ENCODE results near the gene CA9.

DNA sequence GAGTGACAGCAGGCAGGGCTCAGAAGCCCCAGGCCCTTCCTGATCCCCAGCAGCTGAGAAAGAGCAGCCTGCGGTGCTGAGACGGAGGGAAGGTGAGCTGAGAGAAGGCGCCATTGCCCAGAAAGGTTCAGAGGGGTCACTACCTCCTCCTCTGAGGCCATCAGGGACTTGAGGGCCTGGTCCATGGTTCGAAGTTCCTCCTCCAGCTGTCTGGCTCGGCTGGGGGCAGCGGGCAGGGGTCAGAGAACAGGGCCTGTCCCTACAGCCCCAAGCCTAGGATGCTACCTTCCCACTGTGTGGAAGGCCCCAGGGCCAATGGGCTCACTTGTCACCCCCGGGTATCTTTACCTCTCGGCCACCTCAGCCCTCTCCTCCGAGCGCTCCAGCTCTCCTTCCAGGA, 11.2 kb downstream of the CA9 start:
- TF ChIP-seq, protein P1, sequence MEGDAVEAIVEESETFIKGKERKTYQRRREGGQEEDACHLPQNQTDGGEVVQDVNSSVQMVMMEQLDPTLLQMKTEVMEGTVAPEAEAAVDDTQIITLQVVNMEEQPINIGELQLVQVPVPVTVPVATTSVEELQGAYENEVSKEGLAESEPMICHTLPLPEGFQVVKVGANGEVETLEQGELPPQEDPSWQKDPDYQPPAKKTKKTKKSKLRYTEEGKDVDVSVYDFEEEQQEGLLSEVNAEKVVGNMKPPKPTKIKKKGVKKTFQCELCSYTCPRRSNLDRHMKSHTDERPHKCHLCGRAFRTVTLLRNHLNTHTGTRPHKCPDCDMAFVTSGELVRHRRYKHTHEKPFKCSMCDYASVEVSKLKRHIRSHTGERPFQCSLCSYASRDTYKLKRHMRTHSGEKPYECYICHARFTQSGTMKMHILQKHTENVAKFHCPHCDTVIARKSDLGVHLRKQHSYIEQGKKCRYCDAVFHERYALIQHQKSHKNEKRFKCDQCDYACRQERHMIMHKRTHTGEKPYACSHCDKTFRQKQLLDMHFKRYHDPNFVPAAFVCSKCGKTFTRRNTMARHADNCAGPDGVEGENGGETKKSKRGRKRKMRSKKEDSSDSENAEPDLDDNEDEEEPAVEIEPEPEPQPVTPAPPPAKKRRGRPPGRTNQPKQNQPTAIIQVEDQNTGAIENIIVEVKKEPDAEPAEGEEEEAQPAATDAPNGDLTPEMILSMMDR (IDR thresholded peaks at IDR 0.05; ENCODE audit: low read depth, low read length), result no peak
- no peak for TF ChIP-seq EZH2phosphoT487 (IDR thresholded peaks at IDR 0.05; ENCODE audit: low read depth)

All from OCI-LY3 (cell line).